ENCODE measurements around the gene LIPC.

Gene LIPC

DNA sequence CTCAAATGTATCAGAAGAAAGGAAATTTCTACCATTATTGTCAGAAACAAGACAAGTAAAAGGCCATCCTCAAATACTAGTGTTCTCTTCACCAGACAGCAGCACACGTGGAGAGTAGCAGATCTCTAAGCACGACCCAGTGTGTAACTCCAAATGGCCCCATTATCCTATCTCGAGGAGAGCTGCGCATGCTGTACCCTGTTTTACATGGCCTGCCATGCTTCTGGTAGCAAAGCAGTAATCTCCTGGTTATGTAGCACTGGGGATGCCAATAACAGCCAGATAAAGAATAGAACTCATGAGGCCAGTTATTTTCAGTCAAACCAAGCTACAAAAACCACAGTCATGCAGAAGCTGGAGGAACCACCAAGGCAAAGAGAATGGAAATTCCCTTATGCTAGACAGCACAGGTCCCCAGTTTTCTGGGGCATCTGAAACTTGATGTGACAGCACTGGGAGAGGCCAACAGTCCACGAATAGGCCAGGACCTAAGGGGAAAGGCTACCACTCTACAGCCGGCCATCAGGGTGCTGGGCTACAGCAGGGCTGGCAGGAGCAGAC is 73.0 kb downstream of the LIPC start:
- no peak for TF ChIP-seq JUND (IDR thresholded peaks at IDR 0.05; ENCODE audit: low read depth)
- in situ Hi-C loops (cut with HindIII; ENCODE audit: low pct_unique_long_range_greater_than_20kb, low sequenced_read_pairs), result no loop called here
- DNase-seq (ENCODE audit: low read depth in 1 of 2, low spot score in 1 of 2), result no peak

DNA sequence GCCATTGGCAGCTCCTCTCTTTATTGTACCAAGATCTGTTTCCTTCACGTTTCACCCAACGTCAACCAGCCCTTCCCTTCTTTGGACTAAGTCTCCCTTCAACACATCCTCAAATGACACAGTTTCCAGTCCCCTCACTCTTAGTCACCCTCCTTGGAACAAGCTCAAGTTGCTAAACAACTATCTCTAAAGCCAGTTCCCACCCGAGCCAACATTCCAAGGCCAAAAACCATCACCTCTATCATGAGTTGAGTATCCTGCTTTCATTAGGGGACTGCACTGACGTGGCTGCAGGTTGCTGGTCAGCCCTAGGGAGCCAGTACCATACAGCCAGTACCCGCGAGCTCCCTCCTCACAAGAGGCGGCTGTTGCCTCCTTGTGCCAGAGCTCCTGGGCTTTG is 73.8 kb downstream of the LIPC start:
- no peak for DNase-seq (ENCODE audit: low read depth in 1 of 2, low spot score in 1 of 2)
- TF ChIP-seq JUND (IDR thresholded peaks at IDR 0.05; ENCODE audit: low read depth), result no peak
- in situ Hi-C loops (cut with HindIII; ENCODE audit: low pct_unique_long_range_greater_than_20kb, low sequenced_read_pairs), result no loop called here

GRCh38 chr15:58506064-58506490 is 74.3 kb downstream of the LIPC start:
- no peak for TF ChIP-seq JUND (IDR thresholded peaks at IDR 0.05; ENCODE audit: low read depth)
- in situ Hi-C loops (cut with HindIII; ENCODE audit: low pct_unique_long_range_greater_than_20kb, low sequenced_read_pairs), result no loop called here
- no peak for DNase-seq (ENCODE audit: low read depth in 1 of 2, low spot score in 1 of 2)

DNA sequence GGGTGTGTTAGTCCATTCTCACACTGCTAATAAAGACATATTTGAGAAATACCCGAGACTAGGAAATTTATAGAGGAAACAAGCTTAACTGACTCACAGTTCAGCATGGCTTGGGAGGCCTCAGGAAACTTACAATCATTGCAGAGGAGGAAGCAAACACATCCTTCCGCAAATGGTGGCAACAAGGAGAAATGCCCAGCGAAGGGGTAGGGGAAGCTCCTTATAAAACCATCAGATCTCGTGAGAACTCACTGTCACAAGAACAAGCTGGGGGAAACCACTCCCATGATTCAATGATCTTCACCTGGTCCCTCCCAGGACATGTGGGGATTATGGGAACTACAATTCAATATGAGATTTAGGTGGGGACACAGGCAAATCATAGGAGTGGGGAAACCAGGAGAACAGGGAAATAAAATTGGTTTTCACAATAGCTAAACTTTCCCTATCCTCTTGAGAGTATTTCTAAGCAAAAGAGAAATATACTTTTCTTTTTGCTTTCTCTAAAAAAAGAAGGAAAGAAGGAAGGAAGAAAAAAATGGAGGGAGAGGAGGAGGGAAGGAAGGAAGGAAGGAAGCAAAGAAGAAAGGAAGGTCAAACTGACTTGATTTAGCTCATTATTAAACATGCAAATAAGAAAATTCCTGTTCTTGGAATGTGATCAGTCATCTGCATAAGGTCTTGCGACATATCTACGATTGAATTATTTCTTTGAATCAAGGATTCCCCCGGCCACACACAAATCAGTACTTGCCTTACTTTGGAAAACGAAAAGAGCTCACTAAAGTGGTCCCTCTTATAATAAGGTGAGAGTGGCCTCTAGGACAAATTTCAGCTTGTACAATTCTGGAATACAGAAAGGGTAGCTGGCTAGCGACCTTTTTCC is 75.2 kb downstream of the LIPC start:
- TF ChIP-seq JUND (IDR thresholded peaks at IDR 0.05; ENCODE audit: low read depth), result no peak
- in situ Hi-C loops (cut with HindIII; ENCODE audit: low pct_unique_long_range_greater_than_20kb, low sequenced_read_pairs), result no loop called here
- DNase-seq (ENCODE audit: low read depth in 1 of 2, low spot score in 1 of 2), result no peak

GRCh38 chr15:58509556-58509955 is 77.8 kb downstream of the LIPC start:
- TF ChIP-seq JUND (IDR thresholded peaks at IDR 0.05; ENCODE audit: low read depth), result no peak
- in situ Hi-C loops (cut with HindIII; ENCODE audit: low pct_unique_long_range_greater_than_20kb, low sequenced_read_pairs), result no loop called here
- no peak for DNase-seq (ENCODE audit: low read depth in 1 of 2, low spot score in 1 of 2)

DNA sequence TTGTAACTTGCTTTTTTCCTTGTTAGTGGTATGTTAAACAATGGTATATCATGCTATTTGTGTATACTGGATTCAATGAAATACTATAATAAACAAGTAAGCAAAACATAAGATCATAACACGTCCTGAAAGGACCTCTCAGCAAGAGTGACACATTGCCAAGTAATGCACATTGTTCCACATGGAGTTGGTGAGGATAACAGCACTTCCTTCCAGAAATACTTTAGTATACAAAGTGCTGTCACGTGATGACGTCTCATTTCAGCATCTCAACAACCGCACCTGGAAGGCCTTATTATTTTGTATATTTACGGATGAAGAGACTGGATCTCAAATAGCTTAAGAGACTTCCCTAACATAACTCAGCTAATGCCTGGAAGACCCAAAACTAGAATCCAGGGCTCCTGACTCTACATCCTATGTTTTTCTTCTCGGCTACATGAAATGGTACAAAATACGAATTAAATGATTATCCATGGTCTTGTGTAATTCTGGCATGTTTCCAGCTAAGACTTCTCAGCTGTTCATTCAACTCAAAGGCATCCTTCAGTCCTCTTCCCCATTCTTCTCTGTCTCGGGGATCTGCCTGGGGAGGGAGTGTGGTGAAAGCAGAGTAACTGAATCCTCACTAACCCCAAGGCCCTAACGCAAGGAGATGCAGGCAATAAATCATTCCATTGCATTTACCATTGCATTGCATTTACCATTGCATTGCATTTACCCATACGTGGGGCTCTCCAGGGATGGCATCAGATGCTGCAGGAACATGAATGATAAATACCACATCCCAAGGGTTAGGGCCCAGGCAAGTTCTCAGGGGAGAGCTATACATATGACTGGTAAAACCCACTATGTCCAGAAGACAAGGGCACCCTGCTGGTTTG is 79.2 kb downstream of the LIPC start:
- no peak for DNase-seq (ENCODE audit: low read depth in 1 of 2, low spot score in 1 of 2)
- TF ChIP-seq JUND (IDR thresholded peaks at IDR 0.05; ENCODE audit: low read depth), result no peak
- in situ Hi-C loops (cut with HindIII; ENCODE audit: low pct_unique_long_range_greater_than_20kb, low sequenced_read_pairs), result no loop called here

DNA sequence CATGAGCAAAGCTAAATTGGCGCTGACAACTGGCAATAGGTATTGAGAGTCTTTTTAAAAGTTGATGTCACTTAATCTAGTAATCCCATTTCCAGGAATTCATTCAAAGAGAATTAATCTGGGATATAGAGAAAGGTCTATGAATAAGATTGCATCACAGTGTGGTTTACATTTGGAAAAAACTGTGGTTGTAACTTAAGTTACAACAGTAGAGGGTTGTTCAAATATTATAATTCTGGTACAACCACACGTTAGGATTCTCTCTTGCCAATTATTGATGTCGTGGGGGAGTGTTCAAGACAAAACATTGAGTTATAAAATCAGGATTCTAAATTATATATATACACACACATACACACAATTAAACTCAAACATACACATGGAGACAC is 79.8 kb downstream of the LIPC start:
- TF ChIP-seq JUND (IDR thresholded peaks at IDR 0.05; ENCODE audit: low read depth), result no peak
- DNase-seq (ENCODE audit: low read depth in 1 of 2, low spot score in 1 of 2), result no peak
- in situ Hi-C loops (cut with HindIII; ENCODE audit: low pct_unique_long_range_greater_than_20kb, low sequenced_read_pairs), result no loop called here

- no peak for TF ChIP-seq JUND (IDR thresholded peaks at IDR 0.05; ENCODE audit: low read depth)
- DNase-seq (ENCODE audit: low read depth in 1 of 2, low spot score in 1 of 2), result no peak
- in situ Hi-C loops (cut with HindIII; ENCODE audit: low pct_unique_long_range_greater_than_20kb, low sequenced_read_pairs), result no loop called here
These were observed 80.7 kb downstream of the LIPC start for GRCh38 chr15:58512522-58512921.

- in situ Hi-C loops (cut with HindIII; ENCODE audit: low pct_unique_long_range_greater_than_20kb, low sequenced_read_pairs), result no loop called here
- DNase-seq (ENCODE audit: low read depth in 1 of 2, low spot score in 1 of 2), result no peak
- no peak for TF ChIP-seq JUND (IDR thresholded peaks at IDR 0.05; ENCODE audit: low read depth)
These were observed 81.2 kb downstream of the LIPC start for GRCh38 chr15:58513008-58513407.

- in situ Hi-C loops (cut with HindIII; ENCODE audit: low pct_unique_long_range_greater_than_20kb, low sequenced_read_pairs), result no loop called here
- TF ChIP-seq JUND (IDR thresholded peaks at IDR 0.05; ENCODE audit: low read depth), result no peak
- DNase-seq (ENCODE audit: low read depth in 1 of 2, low spot score in 1 of 2), result no peak
These were observed 82.0 kb downstream of the LIPC start for GRCh38 chr15:58513726-58514336.

GRCh38 chr15:58515807-58516206 is 84.0 kb downstream of the LIPC start:
- TF ChIP-seq JUND (IDR thresholded peaks at IDR 0.05; ENCODE audit: low read depth), result no peak
- in situ Hi-C loops (cut with HindIII; ENCODE audit: low pct_unique_long_range_greater_than_20kb, low sequenced_read_pairs), result no loop called here
- DNase-seq (ENCODE audit: low read depth in 1 of 2, low spot score in 1 of 2), result no peak

DNA sequence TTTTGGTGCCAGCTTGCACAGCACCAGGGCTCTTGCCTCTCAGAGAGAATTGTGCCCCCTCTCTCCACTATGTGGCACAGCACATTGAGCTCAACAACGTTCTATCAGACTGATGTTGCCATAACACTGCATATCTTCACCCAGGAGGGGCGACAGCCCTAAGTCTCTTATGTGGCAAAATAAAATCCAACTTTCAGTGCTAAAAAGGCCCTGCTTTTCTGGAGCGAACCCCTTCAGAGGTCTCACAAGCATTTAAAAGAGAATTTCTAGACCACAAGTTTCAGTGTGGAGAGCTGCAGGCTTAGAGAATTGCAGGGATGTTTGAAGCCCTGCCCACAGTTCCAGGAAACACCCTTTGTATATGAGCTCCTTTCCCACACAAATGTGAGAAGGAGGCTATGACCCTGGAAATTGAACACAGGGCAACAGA is 85.5 kb downstream of the LIPC start:
- DNase-seq (ENCODE audit: low read depth in 1 of 2, low spot score in 1 of 2), result no peak
- no peak for TF ChIP-seq JUND (IDR thresholded peaks at IDR 0.05; ENCODE audit: low read depth)
- in situ Hi-C loops (cut with HindIII; ENCODE audit: low pct_unique_long_range_greater_than_20kb, low sequenced_read_pairs), result no loop called here

Data from T47D (cell line).